NCI-H446 treated with DMSO at 0.1 percent for 48 hours (cell line): Measurements from ENCODE around the gene EEF1AKMT4.

Experiments
- DNase-seq: peaks from one replicate; lab custom pipeline; 2025; lab: John Stamatoyannopoulos, UW

Gene EEF1AKMT4

GRCh38 chr3:184298759-184299487 lies 49.5 kb downstream of the EEF1AKMT4 start, which contains the start of gene PSMD2:
TSS of gene PSMD2 (plus strand) at chr3:184299241. CDS start at chr3:184299267, 26 bp downstream.
- DNase-seq, result peak; percentile 94

DNA sequence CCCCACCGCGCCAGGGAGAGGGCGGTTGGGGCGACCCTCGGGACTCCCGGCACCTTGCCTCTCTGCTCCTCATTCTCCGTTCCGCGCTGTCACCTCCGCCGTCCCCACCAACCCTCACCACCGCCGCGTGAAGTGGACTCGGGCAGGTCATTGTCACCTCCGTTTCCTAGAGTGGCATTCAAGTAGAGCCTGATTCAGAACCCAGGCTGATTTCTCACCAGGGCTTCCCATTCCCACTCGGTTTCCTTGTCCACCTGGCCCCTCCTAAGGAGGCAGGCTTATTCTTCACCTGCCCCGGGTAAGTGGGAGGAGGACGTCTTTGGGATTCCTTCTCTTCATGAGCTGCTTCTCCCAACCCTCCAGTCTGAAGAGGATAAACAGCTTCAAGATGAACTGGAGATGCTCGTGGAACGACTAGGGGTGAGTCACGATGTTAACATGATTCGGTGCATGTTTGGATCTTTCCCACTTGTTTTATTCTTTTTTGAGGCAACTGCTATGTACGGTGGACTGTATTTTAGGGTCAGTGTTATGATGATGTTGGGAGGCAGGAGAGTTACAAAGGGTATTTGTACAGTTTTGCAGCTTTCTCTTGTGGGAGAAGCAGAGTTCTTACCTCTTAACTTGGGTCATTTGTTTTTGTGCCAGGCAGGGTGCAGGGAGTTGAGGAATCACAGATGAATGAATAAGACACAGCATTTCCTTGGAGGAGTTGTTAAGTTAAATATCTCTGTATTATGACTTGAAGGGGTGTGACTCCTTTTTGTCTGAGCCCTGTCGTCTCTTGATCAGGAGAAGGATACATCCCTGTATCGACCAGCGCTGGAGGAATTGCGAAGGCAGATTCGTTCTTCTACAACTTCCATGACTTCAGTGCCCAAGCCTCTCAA lies 50.3 kb downstream of the EEF1AKMT4 start:
- DNase-seq, result no peak

DNA sequence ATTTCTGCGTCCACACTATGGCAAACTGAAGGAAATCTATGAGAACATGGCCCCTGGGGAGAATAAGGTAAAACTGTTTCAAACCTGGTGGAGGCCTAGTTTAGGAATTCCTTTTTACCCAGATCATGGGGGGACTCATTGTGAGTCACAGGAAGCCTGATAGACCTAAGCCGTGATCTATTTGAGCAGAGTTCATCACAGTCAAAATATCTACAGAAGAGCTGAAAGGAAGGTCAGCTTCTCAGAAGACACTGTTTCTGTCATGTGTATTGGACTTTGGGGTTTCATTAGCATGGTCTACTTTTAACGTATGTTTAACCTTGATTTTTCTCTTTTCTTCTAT lies 50.9 kb downstream of the EEF1AKMT4 start:
- no peak for DNase-seq

- DNase-seq, result no peak
Observed at GRCh38 chr3:184305577-184305976, 56.1 kb downstream of the EEF1AKMT4 start.

GRCh38 chr3:184306341-184306972 lies 57.0 kb downstream of the EEF1AKMT4 start:
- DNase-seq, result no peak

DNA sequence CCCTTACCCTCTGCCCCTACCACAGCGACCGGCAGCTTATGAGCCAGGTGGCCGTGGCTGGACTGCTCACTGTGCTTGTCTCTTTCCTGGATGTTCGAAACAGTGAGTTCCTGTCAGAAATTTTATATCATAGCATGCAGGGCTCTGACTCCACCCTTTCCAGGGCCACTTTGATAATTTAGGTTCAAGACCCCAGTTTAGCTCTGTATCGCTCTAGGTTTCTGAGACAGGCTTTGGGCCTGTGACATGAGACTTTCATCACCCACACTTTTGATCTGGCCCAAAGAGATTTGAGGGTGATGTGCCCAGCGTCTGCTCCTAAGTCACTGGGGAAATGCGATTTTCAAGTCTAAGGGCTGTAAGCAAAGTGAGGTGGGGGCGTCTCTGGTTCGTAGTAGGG lies 58.4 kb downstream of the EEF1AKMT4 start:
- no peak for DNase-seq
